ENCODE measurements around the gene PSIP1. TPM values are rescaled to one million over a fixed set of nuclear protein-coding genes. Genes with fewer than 3 reads are reported as not detected.

The PSIP1 gene
- total and polyA plus RNA-seq, 2 of the 4 experiments (the other 2 are of a cell fraction) = 21.8 to 27.2 TPM

Small RNA genes lying within 50 kb of the gene (microRNA-seq; reads per million reads assigned to microRNA genes)
- gene AL513423.1 (ENCODE audit: insufficient read depth, insufficient read length) (not detected), gene RN7SL98P (ENCODE audit: insufficient read depth, insufficient read length) (not detected), gene RNU6-246P (ENCODE audit: insufficient read depth, insufficient read length) (not detected), gene RNU6-319P (ENCODE audit: insufficient read depth, insufficient read length) (not detected)

Small RNA genes lying within 50 kb of the gene (small RNA-seq; reads per million reads assigned to genes)
- gene AL513423.1 (0 reads per million in 5 experiments), gene RN7SL98P (0 reads per million in 5 experiments), gene RNU6-246P (0 reads per million in 5 experiments), gene RNU6-319P (0 reads per million in 5 experiments)

Other genes with a start within 250 kb of the PSIP1 start
- 9.7 and 12.2 TPM in 2 replicates for gene TTC39B, start 203.8 kb downstream of the PSIP1 start, total RNA-seq (2012; rRNA removed)
- 1.8 and 2.5 TPM in 2 replicates for gene TTC39B, start 203.8 kb downstream of the PSIP1 start, polyA plus RNA-seq (2012; rRNA removed)
- 31.0 and 40.0 TPM in 2 replicates for gene SNAPC3, start 88.1 kb downstream of the PSIP1 start, total RNA-seq (2012; rRNA removed)
- gene SNAPC3, start 88.1 kb downstream of the PSIP1 start, polyA plus RNA-seq (2012; rRNA removed) = 19.3 and 22.0 TPM in 2 replicates
- 2.2 and 2.5 TPM in 2 replicates for gene CCDC171, start 42.1 kb upstream of the PSIP1 start, total RNA-seq (2012; rRNA removed)
- 0.33 and 0.63 TPM in 2 replicates for gene CCDC171, start 42.1 kb upstream of the PSIP1 start, polyA plus RNA-seq (2012; rRNA removed)